CMK (cell line): ENCODE measurements around the gene ESR2.

ENCODE experiments used
- DNase-seq: peaks from one replicate; pipeline ENCODE4 v3.0.0-alpha.2; 2010; ENCODE audit warnings: low read depth

Gene ESR2

GRCh38 chr14:64266239-64266638, 27.9 kb downstream of the ESR2 start:
- no peak for DNase-seq

- DNase-seq = no peak
Measured at GRCh38 chr14:64265222-64265621, 28.9 kb downstream of the ESR2 start.

GRCh38 chr14:64260418-64260817, 33.8 kb downstream of the ESR2 start:
- no peak for DNase-seq

GRCh38 chr14:64255756-64256155, 38.4 kb downstream of the ESR2 start:
- no peak for DNase-seq

- DNase-seq = no peak
Measured at GRCh38 chr14:64253672-64254071, 40.5 kb downstream of the ESR2 start.

- no peak for DNase-seq
Measured at GRCh38 chr14:64249363-64249762, 44.8 kb downstream of the ESR2 start.

GRCh38 chr14:64248689-64249088, 45.5 kb downstream of the ESR2 start:
- no peak for DNase-seq

- DNase-seq = no peak
Measured at GRCh38 chr14:64247195-64247594, 47.0 kb downstream of the ESR2 start.

- no peak for DNase-seq
Measured at GRCh38 chr14:64246688-64247087, 47.5 kb downstream of the ESR2 start.

- DNase-seq = no peak
Measured at GRCh38 chr14:64245491-64245890, 48.7 kb downstream of the ESR2 start.

- DNase-seq = no peak
Measured at GRCh38 chr14:64244279-64244678, 49.9 kb downstream of the ESR2 start.

GRCh38 chr14:64238631-64239030, 55.5 kb downstream of the ESR2 start:
- no peak for DNase-seq

GRCh38 chr14:64238049-64238448, 56.1 kb downstream of the ESR2 start:
- no peak for DNase-seq

GRCh38 chr14:64235652-64236640, 58.2 kb downstream of the ESR2 start:
- no peak for DNase-seq

- no peak for DNase-seq
Measured at GRCh38 chr14:64234877-64235651, 59.1 kb downstream of the ESR2 start.

- no peak for DNase-seq
Measured at GRCh38 chr14:64233531-64234190, 60.5 kb downstream of the ESR2 start.

GRCh38 chr14:64232944-64233343, 61.2 kb downstream of the ESR2 start:
- DNase-seq = no peak

GRCh38 chr14:64232095-64232838, 61.9 kb downstream of the ESR2 start:
- no peak for DNase-seq

GRCh38 chr14:64229489-64229888, 64.7 kb downstream of the ESR2 start:
- DNase-seq = no peak

- no peak for DNase-seq
Measured at GRCh38 chr14:64227856-64228255, 66.3 kb downstream of the ESR2 start.

GRCh38 chr14:64225151-64225757, 68.9 kb downstream of the ESR2 start:
- no peak for DNase-seq
